OCI-LY7 (cell line): ENCODE results near the gene PRR5L. TPM values are rescaled to one million over a fixed set of nuclear protein-coding genes. Genes with fewer than 3 reads are reported as not detected.

Experiments
- BruUV-seq: library from RNA; stranded (reverse); fragments of 400-500 nt; replicated peaks from 2 replicates; lab custom pipeline; 2021; lab: Mats Ljungman, UMichigan
- CTCF ChIA-PET: fragments of 300-600 bp; sonication (Branson Sonifier 250); formaldehyde crosslinking; loops from one replicate; lab custom pipeline; 2022; ENCODE audit warnings: antibody characterized with exemption; ENCODE audit not compliant: unreplicated experiment; lab: Charles Lee
- POLR2A ChIA-PET: fragments of 300-600 bp; sonication (Branson Sonifier 250); formaldehyde crosslinking; loops from one replicate; lab custom pipeline; 2022; ENCODE audit warnings: antibody characterized with exemption; lab: Charles Lee
- DNase-seq: peaks from one replicate; pipeline ENCODE4 v3.0.0-alpha.2; 2015; ENCODE audit warnings: low spot score
- H2AFZ ChIP-seq: fragments of 200-600 bp; sonication (generic), shearing (Covaris generic); 2 replicates; pipeline ENCODE4 v1.6.1; 2014; ENCODE audit warnings: mild to moderate bottlenecking, antibody characterized with exemption, low read length, moderate library complexity
- H3K27ac ChIP-seq: fragments of 200-600 bp; sonication (generic); 2 replicates; pipeline ENCODE4 v1.5.1; 2014; ENCODE audit warnings: mixed run types, low read depth, mild to moderate bottlenecking, moderate library complexity, low read length, inconsistent platforms; ENCODE audit not compliant: poor library complexity, severe bottlenecking
- H3K36me3 ChIP-seq: fragments of 200-600 bp; sonication (generic); 2 replicates; pipeline ENCODE4 v1.6.1; 2014; ENCODE audit warnings: mild to moderate bottlenecking, antibody characterized with exemption, low read length, moderate library complexity, mixed read lengths; ENCODE audit not compliant: insufficient read depth
- H3K4me1 ChIP-seq: fragments of 200-600 bp; sonication (generic); 2 replicates; pipeline ENCODE4 v1.5.1; 2014; ENCODE audit warnings: mild to moderate bottlenecking, low read length; ENCODE audit not compliant: insufficient read depth, poor library complexity, severe bottlenecking
- H3K4me2 ChIP-seq: fragments of 200-600 bp; sonication (generic); 2 replicates; pipeline ENCODE4 v1.6.1; 2014; ENCODE audit warnings: mild to moderate bottlenecking, low read length
- H3K4me3 ChIP-seq: fragments of 200-600 bp; sonication (generic); 2 replicates; pipeline ENCODE4 v1.5.1; 2014; ENCODE audit warnings: mild to moderate bottlenecking, low read depth, low read length; ENCODE audit not compliant: poor library complexity, severe bottlenecking
- H3K79me2 ChIP-seq: fragments of 200-600 bp; sonication (generic); 2 replicates; pipeline ENCODE4 v1.6.1; 2016; ENCODE audit warnings: low read depth, mild to moderate bottlenecking, low read length, moderate library complexity, mixed read lengths; ENCODE audit not compliant: insufficient read depth
- H3K9me2 ChIP-seq: fragments of 200-600 bp; sonication (generic); 2 replicates; pipeline ENCODE4 v1.6.1; 2016; ENCODE audit warnings: mild to moderate bottlenecking, low read length, mixed read lengths; ENCODE audit not compliant: insufficient read depth
- H3K9me3 ChIP-seq: fragments of 200-600 bp; sonication (generic); 2 replicates; pipeline ENCODE4 v1.6.1; 2014; ENCODE audit warnings: mild to moderate bottlenecking, mixed run types, low read length, mixed read lengths
- H4K20me1 ChIP-seq: fragments of 200-600 bp; sonication (generic); 2 replicates; pipeline ENCODE4 v1.6.1; 2014; ENCODE audit warnings: mild to moderate bottlenecking, antibody characterized with exemption, low read length, moderate library complexity, mixed read lengths; ENCODE audit not compliant: insufficient read depth
- EZH2phosphoT487 ChIP-seq: fragments of 200-600 bp; sonication (generic); IDR thresholded peaks from 2 replicates; pipeline ENCODE4 v1.6.1; 2018; ENCODE audit warnings: low read depth, borderline replicate concordance, mild to moderate bottlenecking, mixed run types, antibody characterized with exemption, low read length, moderate library complexity, mixed read lengths
- intact Hi-C: fragments of 100-400 bp; cut with micrococcal nuclease; formaldehyde crosslinking; loops from one replicate; pipeline ENCODE4 v1.10.0; 2022; ENCODE audit not compliant: unreplicated experiment
- total RNA-seq, 2 experiments: library from RNA; depleted of rRNA in 1 of 2; stranded (reverse); fragments of >200 nt in 1 of 2; shearing (Covaris generic) in 1 of 2; gene quantifications; 2 replicates each; pipeline ENCODE4 v1.2.3, GENCODE V29; 2014 to 2022
- TF ChIP-seq, protein P1 (sequence below): fragments of 200-600 bp; sonication (generic); conservative IDR thresholded peaks from 2 replicates; pipeline ENCODE4 v1.5.1; 2014; ENCODE audit warnings: mild to moderate bottlenecking, antibody characterized with exemption, low read length, moderate library complexity, mixed read lengths

PRR5L gene
- total RNA-seq, 2 experiments from 2014 or later, result not detected

DNA sequence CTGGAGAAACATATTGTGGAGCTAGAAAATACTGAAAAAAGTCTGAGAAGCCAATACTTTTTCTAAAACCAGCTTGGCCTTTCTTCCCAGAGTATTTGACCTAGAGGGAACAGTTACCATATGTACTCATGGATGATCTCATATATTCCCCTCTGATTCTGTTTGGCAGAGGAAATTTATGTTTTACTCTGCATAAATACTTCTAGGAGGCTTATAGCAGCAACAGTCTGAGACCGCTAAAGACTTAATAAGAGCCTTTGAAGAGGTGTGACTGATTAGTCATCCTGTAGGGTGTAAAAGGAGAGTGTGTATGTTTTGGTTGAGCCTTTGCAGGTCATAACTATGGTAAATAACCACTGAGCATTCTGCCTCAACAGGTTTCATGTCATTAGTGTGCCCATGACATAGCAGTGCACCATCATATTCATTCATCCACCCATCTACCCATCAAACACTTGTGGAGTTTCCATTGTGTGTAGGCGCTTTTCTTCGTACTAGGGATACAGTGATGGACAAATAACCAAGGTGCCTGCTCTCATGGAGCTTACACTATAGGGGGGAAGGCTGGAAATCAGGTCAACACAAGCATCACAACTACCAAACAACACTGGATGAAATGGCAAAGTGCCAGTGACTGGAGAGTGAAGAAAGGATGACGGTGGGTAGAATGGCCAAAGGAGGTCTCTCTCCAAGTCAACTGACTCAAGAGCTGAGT, 169.5 kb downstream of the PRR5L start:
- Histone ChIP-seq H3K4me2 (no peak overlapping the region), H3K27ac (no peak overlapping the region), H3K4me1 (no peaks in the 10 kb centered on the region), H3K9me2 (no peaks in the 10 kb centered on the region), H2AFZ (no peak overlapping the region), H4K20me1 (no peaks in the 10 kb centered on the region), H3K79me2 (no peaks in the 10 kb centered on the region), H3K36me3 (no peaks in the 10 kb centered on the region), H3K9me3 (no peaks in the 10 kb centered on the region), H3K4me3 (no peak overlapping the region)
- ChIA-PET CTCF (no interaction called here), POLR2A (interaction anchor here (0.6 to 1.3 kb wide), 3 partner anchors 54 to 145 kb away, joined by 3 to 4 read pairs (median 4); no protein-coding TSS in a partner anchor)
- intact Hi-C loops, result no loop called here
- BruUV-seq, result no TSS peak
- TF ChIP-seq, protein P1, sequence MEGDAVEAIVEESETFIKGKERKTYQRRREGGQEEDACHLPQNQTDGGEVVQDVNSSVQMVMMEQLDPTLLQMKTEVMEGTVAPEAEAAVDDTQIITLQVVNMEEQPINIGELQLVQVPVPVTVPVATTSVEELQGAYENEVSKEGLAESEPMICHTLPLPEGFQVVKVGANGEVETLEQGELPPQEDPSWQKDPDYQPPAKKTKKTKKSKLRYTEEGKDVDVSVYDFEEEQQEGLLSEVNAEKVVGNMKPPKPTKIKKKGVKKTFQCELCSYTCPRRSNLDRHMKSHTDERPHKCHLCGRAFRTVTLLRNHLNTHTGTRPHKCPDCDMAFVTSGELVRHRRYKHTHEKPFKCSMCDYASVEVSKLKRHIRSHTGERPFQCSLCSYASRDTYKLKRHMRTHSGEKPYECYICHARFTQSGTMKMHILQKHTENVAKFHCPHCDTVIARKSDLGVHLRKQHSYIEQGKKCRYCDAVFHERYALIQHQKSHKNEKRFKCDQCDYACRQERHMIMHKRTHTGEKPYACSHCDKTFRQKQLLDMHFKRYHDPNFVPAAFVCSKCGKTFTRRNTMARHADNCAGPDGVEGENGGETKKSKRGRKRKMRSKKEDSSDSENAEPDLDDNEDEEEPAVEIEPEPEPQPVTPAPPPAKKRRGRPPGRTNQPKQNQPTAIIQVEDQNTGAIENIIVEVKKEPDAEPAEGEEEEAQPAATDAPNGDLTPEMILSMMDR, result no peak
- no peak for TF ChIP-seq EZH2phosphoT487
- DNase-seq, result no peak

DNA sequence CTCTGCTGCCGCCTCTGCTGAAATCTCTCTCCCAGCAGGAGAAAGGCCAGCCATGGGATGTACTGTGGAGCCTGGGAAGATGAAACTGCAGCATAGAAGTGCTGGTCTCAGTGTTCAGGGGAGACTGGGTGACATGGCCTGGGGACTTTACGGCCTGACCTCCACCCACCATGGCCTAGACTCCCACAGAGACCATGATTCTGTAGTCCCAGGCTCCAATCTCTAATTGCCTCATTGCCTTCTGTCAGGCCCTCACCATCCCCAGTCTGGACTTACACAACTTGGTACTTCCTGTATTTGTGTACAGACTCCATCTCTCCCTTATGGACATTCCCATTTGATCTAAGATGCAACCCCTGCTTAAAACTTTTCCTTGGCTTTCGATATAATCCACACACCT, 170.9 kb downstream of the PRR5L start:
- no peaks in the 10 kb centered on the region for H3K4me1 ChIP-seq
- no peak overlapping the region for H2AFZ ChIP-seq
- no peaks in the 10 kb centered on the region for H3K79me2 ChIP-seq
- intact Hi-C loops, result no loop called here
- no peaks in the 10 kb centered on the region for H3K9me2 ChIP-seq
- ChIA-PET POLR2A (interaction anchor here (0.7 kb wide), 1 partner anchor 35 kb away, joined by 4 read pairs; no protein-coding TSS in a partner anchor), CTCF (no interaction called here)
- no peak for DNase-seq
- no peak overlapping the region for H3K4me2 ChIP-seq
- H3K36me3 ChIP-seq, result no peaks in the 10 kb centered on the region
- TF ChIP-seq, protein P1, result no peak
- no peak for TF ChIP-seq EZH2phosphoT487
- no TSS peak for BruUV-seq
- no peak overlapping the region for H3K27ac ChIP-seq
- no peak overlapping the region for H3K4me3 ChIP-seq
- no peaks in the 10 kb centered on the region for H3K9me3 ChIP-seq
- H4K20me1 ChIP-seq, result no peaks in the 10 kb centered on the region

DNA sequence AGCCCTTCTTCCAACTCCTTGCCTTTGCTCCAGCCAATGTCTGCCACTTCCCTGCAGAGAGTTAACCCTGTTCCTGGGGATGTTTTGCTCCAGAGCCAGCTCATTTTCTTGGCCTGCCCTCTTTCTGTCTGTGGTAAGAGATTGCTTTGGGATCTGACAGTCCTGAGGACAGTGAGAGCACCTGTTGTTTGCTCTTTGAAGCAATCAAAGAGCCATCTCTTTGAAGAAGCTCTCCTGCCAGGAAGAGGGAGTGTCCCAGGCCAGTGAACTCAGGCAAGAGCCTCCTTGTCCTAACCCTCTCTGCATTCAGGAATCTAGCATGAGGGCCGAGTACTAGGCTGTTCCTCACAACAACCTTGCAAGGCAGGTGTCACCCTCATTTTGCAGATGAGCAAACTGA, 171.8 kb downstream of the PRR5L start:
- no TSS peak for BruUV-seq

More for the DNA sequence above, 171.8 kb downstream of the PRR5L start:
- no peaks in the 10 kb centered on the region for H3K9me3 ChIP-seq
- ChIA-PET POLR2A (interaction anchor here (0.6 to 1.0 kb wide), 3 partner anchors 8 to 1020 kb away, joined by 3 read pairs; no protein-coding TSS in a partner anchor), CTCF (interaction anchor here (0.6 kb wide), 2 partner anchors 114 to 170 kb away, joined by 7 read pairs; no protein-coding TSS in a partner anchor)
- TF ChIP-seq, protein P1, result no peak
- no peak for TF ChIP-seq EZH2phosphoT487
- no peak for DNase-seq
- H2AFZ ChIP-seq, result no peak overlapping the region
- H4K20me1 ChIP-seq, result no peaks in the 10 kb centered on the region
- H3K4me2 ChIP-seq, result no peak overlapping the region
- no peaks in the 10 kb centered on the region for H3K4me1 ChIP-seq
- H3K79me2 ChIP-seq, result no peaks in the 10 kb centered on the region
- intact Hi-C loops, result no loop called here
- no peak overlapping the region for H3K27ac ChIP-seq
- H3K9me2 ChIP-seq, result no peaks in the 10 kb centered on the region
- no peaks in the 10 kb centered on the region for H3K36me3 ChIP-seq
- H3K4me3 ChIP-seq, result no peak overlapping the region
